ENCODE results near the gene KCNT1.

Gene KCNT1

GRCh38 chr9:135724186-135724787, 22.3 kb downstream of the KCNT1 start:
- DNase-seq (ENCODE audit: extremely low read depth in 1 of 2, low read depth in 1 of 2): no peak

GRCh38 chr9:135726138-135726853, 24.3 kb downstream of the KCNT1 start:
- DNase-seq (ENCODE audit: extremely low read depth in 1 of 2, low read depth in 1 of 2): no peak

GRCh38 chr9:135727257-135727875, 25.4 kb downstream of the KCNT1 start:
- DNase-seq (ENCODE audit: extremely low read depth in 1 of 2, low read depth in 1 of 2): no peak

- no peak for DNase-seq (ENCODE audit: extremely low read depth in 1 of 2, low read depth in 1 of 2)
Measured at GRCh38 chr9:135728436-135729110, 26.6 kb downstream of the KCNT1 start.

GRCh38 chr9:135729480-135729879, 27.5 kb downstream of the KCNT1 start:
- DNase-seq (ENCODE audit: extremely low read depth in 1 of 2, low read depth in 1 of 2): no peak

GRCh38 chr9:135731454-135731853, 29.5 kb downstream of the KCNT1 start:
- DNase-seq (ENCODE audit: extremely low read depth in 1 of 2, low read depth in 1 of 2): no peak

GRCh38 chr9:135732569-135733257, 30.7 kb downstream of the KCNT1 start:
- DNase-seq (ENCODE audit: extremely low read depth in 1 of 2, low read depth in 1 of 2): no peak

- DNase-seq (ENCODE audit: extremely low read depth in 1 of 2, low read depth in 1 of 2): no peak
Measured at GRCh38 chr9:135734616-135735144, 32.7 kb downstream of the KCNT1 start.

- no peak for DNase-seq (ENCODE audit: extremely low read depth in 1 of 2, low read depth in 1 of 2)
Measured at GRCh38 chr9:135736272-135736978, 34.4 kb downstream of the KCNT1 start.

GRCh38 chr9:135736979-135737839, 35.2 kb downstream of the KCNT1 start:
- no peak for DNase-seq (ENCODE audit: extremely low read depth in 1 of 2, low read depth in 1 of 2)

- DNase-seq (ENCODE audit: extremely low read depth in 1 of 2, low read depth in 1 of 2): no peak
Measured at GRCh38 chr9:135737840-135738521, 36.0 kb downstream of the KCNT1 start.

GRCh38 chr9:135739271-135740220, 37.6 kb downstream of the KCNT1 start:
- DNase-seq (ENCODE audit: extremely low read depth in 1 of 2, low read depth in 1 of 2): no peak

GRCh38 chr9:135741276-135742219, 39.6 kb downstream of the KCNT1 start:
- DNase-seq (ENCODE audit: extremely low read depth in 1 of 2, low read depth in 1 of 2): no peak

GRCh38 chr9:135743021-135743420, 41.0 kb downstream of the KCNT1 start:
- no peak for DNase-seq (ENCODE audit: extremely low read depth in 1 of 2, low read depth in 1 of 2)

- DNase-seq (ENCODE audit: extremely low read depth in 1 of 2, low read depth in 1 of 2): no peak
Measured at GRCh38 chr9:135743546-135744332, 41.8 kb downstream of the KCNT1 start.

Data from activated CD8-positive, alpha-beta memory T cell treated with anti-CD3 and anti-CD28 coated beads for 1 hour (primary cell).